ENCODE measurements around the gene TMEM114. TPM values are rescaled to one million over a fixed set of nuclear protein-coding genes. Genes with fewer than 3 reads are reported as not detected.

Gene TMEM114
- total RNA-seq, 1 experiment from 2014 or later = not detected

GRCh38 chr16:8522757-8523156 is 67.6 kb downstream of the TMEM114 start:
- no peak for TF ChIP-seq CTCF (IDR thresholded peaks at IDR 0.05; ENCODE audit: unreplicated experiment)
- no peak for DNase-seq
- intact Hi-C loops (cut with micrococcal nuclease; ENCODE audit: unreplicated experiment) = no loop called here
- Mint-ChIP-seq H3K9me3 (ENCODE audit: low read depth, unreplicated experiment) (no peaks in the 10 kb centered on the region), H3K4me3 (ENCODE audit: low read depth, unreplicated experiment) (no peak overlapping the region), H3K27me3 (ENCODE audit: unreplicated experiment) (peaks cover 95% of the 10 kb centered on the region), H3K27ac (ENCODE audit: unreplicated experiment) (no peak overlapping the region), H3K36me3 (ENCODE audit: insufficient read depth, unreplicated experiment) (no peaks in the 10 kb centered on the region), H3K4me1 (ENCODE audit: low read depth, unreplicated experiment) (no peaks in the 10 kb centered on the region)
- CTCF ChIA-PET = no interaction called here
- BruUV-seq (replicated peaks) = no TSS peak

DNA sequence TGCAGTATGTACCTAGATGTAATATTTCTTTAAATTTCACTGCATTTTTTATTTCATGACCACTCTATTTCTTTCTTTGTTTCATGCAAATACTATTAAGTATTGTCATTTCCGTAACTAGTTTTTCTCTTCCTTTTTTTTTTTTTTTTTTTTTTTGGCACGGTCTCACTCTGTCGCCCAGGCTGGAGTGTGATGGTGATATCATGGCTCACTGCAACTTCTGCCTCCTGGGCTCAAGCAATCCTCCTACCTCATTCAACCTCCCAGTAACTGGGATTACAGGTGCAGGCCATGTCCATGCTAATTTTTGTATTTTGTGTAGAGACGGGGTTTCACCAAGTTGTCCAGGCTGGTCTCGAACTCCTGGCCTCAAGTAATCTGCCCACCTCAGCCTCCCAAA is 70.7 kb downstream of the TMEM114 start:
- intact Hi-C loops (cut with micrococcal nuclease; ENCODE audit: unreplicated experiment) = no loop called here
- H3K27ac Mint-ChIP-seq (ENCODE audit: unreplicated experiment) = no peak overlapping the region

More for the DNA sequence above, 70.7 kb downstream of the TMEM114 start:
- CTCF ChIA-PET = no interaction called here
- H3K4me1 Mint-ChIP-seq (ENCODE audit: low read depth, unreplicated experiment) = no peaks in the 10 kb centered on the region
- TF ChIP-seq CTCF (IDR thresholded peaks at IDR 0.05; ENCODE audit: unreplicated experiment) = no peak
- no peak overlapping the region for H3K4me3 Mint-ChIP-seq (ENCODE audit: low read depth, unreplicated experiment)
- no peaks in the 10 kb centered on the region for H3K36me3 Mint-ChIP-seq (ENCODE audit: insufficient read depth, unreplicated experiment)
- peaks cover 92% of the 10 kb centered on the region for H3K27me3 Mint-ChIP-seq (ENCODE audit: unreplicated experiment)
- BruUV-seq (replicated peaks) = no TSS peak
- H3K9me3 Mint-ChIP-seq (ENCODE audit: low read depth, unreplicated experiment) = no peaks in the 10 kb centered on the region
- DNase-seq = no peak

Other genes starting within 250 kb of the TMEM114 start
- gene METTL22, start 31.2 kb upstream of the TMEM114 start, total RNA-seq (2022) = 71.1 and 71.7 TPM in 2 replicates
- 12.6 and 14.2 TPM in 2 replicates for gene ABAT, start 84.1 kb upstream of the TMEM114 start, total RNA-seq (2022)
- gene TMEM186, start 207.1 kb upstream of the TMEM114 start, total RNA-seq (2022) = 20.9 and 23.6 TPM in 2 replicates
- 88.3 and 92.8 TPM in 2 replicates for gene PMM2, start 207.3 kb upstream of the TMEM114 start, total RNA-seq (2022)